NCI-H2081 (cell line): ENCODE measurements around the gene RUNX3.
"Not testable (repeated sequence)": the region's sequence is repeated elsewhere in the genome, so short reads cannot be mapped to it uniquely, and the experiment has no call there.

ENCODE experiments used
- DNase-seq, 2 experiments: peaks; one replicate each; lab custom pipeline; 2025; lab: John Stamatoyannopoulos, UW

Gene RUNX3

GRCh38 chr1:24930260-24931145 is at the start of gene RUNX3:
RUNX3 (minus strand) TSS chr1:24930276; CDS start chr1:24929868, 408 bp downstream.
- peak; percentile 67 to 77 for DNase-seq

- not testable (repeated sequence) for DNase-seq
Observed at GRCh38 chr1:24979232-24979631, 49.2 kb upstream of the RUNX3 start.

- DNase-seq, result no peak
Observed at GRCh38 chr1:24978383-24979032, 48.4 kb upstream of the RUNX3 start.

GRCh38 chr1:24975391-24975790 is 45.3 kb upstream of the RUNX3 start:
- no peak for DNase-seq

- DNase-seq, result no peak
Observed at GRCh38 chr1:24973315-24973714, 43.2 kb upstream of the RUNX3 start.

- no peak for DNase-seq
Observed at GRCh38 chr1:24972915-24973242, 42.8 kb upstream of the RUNX3 start.

- DNase-seq, result no peak
Observed at GRCh38 chr1:24972221-24972914, 42.3 kb upstream of the RUNX3 start.

GRCh38 chr1:24970926-24971875 is 41.1 kb upstream of the RUNX3 start:
- DNase-seq, result no peak

GRCh38 chr1:24970399-24970753 is 40.3 kb upstream of the RUNX3 start:
- no peak for DNase-seq

GRCh38 chr1:24969596-24970398 is 39.7 kb upstream of the RUNX3 start:
- DNase-seq, result no peak

- no peak for DNase-seq
Observed at GRCh38 chr1:24968941-24969585, 39.0 kb upstream of the RUNX3 start.

GRCh38 chr1:24967962-24968361 is 37.9 kb upstream of the RUNX3 start:
- no peak for DNase-seq

GRCh38 chr1:24967555-24967954 is 37.5 kb upstream of the RUNX3 start:
- DNase-seq, result no peak

- no peak for DNase-seq
Observed at GRCh38 chr1:24966724-24967346, 36.8 kb upstream of the RUNX3 start.

GRCh38 chr1:24966121-24966723 is 36.1 kb upstream of the RUNX3 start:
- no peak for DNase-seq

- no peak for DNase-seq
Observed at GRCh38 chr1:24965571-24965930, 35.5 kb upstream of the RUNX3 start.

GRCh38 chr1:24964811-24965570 is 34.9 kb upstream of the RUNX3 start:
- no peak for DNase-seq

- no peak for DNase-seq
Observed at GRCh38 chr1:24963943-24964693, 34.0 kb upstream of the RUNX3 start.
